GM19468 (cell line): ENCODE results near the gene TRMT2A.
"Not testable (repeated sequence)": the region's sequence is repeated elsewhere in the genome, so short reads cannot be mapped to it uniquely, and the experiment has no call there.

Source experiments
- ATAC-seq: cut with Tn5 transposase; IDR thresholded peaks from one replicate; pipeline ENCODE4 v1.9.1; 2021; ENCODE audit warnings: mild to moderate bottlenecking, moderate library complexity, moderate number of reproducible peaks; ENCODE audit not compliant: unreplicated experiment; ENCODE audit errors: extremely low read depth

Gene TRMT2A

GRCh38 chr22:20089226-20089976, 27.6 kb downstream of the TRMT2A start:
- no peak for ATAC-seq

GRCh38 chr22:20088263-20088648, 28.8 kb downstream of the TRMT2A start:
- no peak for ATAC-seq

GRCh38 chr22:20087319-20088262, 29.4 kb downstream of the TRMT2A start:
- no peak for ATAC-seq

- ATAC-seq = no peak
Observed at GRCh38 chr22:20086763-20087162, 30.3 kb downstream of the TRMT2A start.

GRCh38 chr22:20086101-20086599, 30.9 kb downstream of the TRMT2A start:
- no peak for ATAC-seq

DNA sequence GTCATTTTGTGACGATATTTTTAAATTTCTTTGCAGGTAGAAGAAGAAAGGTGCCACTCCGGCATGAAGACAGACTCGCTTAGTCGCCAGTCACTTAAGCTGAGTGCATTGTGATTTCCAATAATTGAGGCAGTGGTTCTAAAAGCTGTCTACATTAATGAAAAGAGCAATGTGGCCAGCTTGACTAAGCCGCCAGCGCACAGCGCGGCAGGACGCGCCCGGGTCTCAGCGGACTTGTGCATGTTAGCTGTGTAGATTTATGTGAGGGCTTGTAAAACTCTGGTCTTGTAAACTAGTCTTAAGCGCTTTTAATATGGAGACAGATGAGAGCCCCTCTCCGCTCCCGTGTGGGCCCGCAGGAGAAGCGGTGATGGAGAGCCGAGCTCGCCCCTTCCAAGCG, 31.4 kb downstream of the TRMT2A start:
- ATAC-seq = no peak

DNA sequence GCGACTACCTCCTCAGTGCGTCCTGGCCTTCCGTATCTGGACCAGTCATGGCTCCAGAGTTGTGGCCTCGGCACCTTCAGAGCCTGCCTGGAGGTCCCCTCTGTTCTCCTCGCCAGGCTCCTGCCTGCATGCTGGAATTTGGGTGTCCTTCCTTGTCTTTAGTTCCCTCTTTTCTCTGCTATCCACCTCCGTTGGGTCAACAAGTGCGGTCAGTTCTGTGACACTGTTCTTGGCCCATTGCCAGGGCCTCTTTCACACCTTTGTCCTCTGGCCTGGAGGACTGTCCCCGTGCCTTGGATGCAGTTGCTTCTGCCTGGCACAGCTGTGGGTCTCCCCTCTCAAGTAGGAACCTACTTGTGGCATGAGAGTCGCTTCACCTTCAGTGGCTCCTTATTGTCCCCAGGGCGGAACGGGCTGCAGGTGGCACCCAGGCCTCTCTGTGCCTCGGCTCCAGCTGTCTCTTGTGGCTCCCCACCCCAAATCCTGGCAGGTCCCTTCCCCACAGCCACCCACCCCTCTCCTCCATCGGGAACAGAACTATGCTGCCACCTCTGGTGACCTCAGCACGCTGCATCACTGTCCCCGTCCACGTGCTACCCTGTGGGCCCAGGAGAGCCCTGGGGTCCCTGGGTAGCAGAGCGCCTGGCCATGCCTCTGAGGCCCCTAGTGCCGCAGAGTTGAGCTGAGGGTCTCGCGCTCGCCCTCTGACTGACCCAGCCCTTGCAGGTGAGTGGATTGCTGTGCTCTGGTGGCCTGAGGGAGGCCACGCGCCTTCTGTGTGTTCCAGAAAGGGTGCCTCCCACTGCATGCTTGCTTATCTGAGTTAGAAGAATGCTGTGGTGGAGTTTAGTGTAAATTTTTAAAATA, 32.2 kb downstream of the TRMT2A start:
- no peak for ATAC-seq

DNA sequence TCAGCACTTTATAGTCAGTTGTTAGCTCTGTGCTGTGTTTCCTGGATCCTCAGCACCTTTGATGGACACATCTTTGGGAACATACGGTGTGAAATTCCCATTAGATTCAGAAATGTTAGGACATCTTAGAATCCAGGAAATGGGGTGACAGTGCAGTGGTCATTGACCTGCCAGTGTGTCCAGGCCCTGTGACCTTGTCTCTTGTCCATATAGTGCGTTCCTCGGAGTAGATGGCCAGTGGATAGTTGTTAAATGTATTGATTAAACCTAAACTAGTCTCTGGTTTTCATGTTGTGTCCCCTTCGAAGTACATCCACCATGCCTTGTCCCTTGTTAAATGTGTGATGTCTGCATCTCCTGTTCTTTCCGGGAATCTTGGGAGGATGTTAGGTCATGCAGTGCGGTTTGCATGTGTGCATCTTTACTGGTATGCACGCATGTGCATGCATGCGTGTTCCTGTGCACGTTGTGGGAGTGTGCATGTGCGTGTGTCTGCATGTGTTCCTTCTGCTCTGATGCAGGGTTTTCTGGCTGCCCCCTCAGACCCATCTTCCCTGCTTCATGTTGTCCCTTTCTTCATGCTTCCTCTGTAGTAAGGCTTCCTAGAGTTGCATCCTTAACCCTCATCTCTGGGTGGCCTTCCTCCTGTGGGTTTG, 33.0 kb downstream of the TRMT2A start:
- no peak for ATAC-seq

GRCh38 chr22:20083157-20083890, 33.7 kb downstream of the TRMT2A start:
- ATAC-seq = no peak

- ATAC-seq = no peak
Observed at GRCh38 chr22:20080776-20081654, 36.0 kb downstream of the TRMT2A start.

DNA sequence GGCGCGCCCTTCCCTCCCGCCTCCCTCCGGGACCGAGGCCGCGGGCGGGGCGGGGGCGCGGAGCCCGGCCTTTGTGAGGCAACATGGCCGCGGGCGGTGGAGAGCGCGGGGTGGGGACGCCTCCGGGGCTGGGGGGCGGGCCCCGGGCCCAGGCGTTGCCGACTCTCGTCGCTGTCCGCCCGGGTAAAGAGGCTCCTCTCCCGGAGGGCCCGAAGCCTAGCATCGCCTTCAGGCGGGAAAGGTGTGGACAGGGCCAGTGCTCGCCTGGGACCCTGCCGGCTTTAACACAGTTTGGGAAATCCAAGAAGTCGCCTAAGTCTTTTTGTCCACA, 36.6 kb downstream of the TRMT2A start:
- ATAC-seq = peak; percentile 56

DNA sequence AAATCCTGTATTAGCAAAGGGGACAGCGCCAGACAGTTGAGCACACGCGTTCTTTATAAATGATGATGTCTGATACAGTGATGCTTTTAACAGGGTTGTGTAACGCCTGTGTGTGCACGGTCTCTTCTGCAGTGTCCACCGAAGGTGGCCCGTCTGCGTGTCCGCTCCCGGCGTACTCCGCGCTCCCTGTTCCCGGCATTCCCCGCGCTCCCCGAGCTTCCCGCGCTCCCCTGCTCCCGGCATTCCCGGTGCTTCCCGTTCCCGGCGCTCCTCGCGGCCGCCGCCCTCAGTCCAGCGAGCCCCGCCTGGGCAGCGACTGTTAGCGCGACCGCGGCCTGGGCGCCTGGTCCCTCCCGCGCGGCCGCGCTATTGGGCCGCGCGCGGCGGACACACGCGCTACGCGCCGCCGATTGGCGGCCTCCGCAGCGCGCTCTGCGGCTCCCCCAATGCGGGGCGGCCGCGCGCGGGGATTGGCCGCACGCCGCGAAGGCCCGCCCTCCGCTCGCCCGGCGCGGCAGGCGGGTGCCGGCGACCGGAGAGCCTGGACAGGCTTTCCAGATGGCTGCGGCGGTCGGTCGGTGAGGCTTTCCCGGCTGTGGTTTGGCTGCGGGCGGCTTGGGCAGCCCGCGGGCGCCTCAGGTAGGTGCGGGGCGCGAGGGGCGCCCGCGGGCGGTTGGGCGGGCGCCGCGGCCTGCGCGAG, 37.1 kb downstream of the TRMT2A start, which contains the start of gene DGCR8:
Gene DGCR8, plus strand, starts transcription at position 497 of the 700 bp plus-strand sequence. CDS start 5,723 bp downstream, outside the sequence.
- ATAC-seq = peak; percentile 78

DNA sequence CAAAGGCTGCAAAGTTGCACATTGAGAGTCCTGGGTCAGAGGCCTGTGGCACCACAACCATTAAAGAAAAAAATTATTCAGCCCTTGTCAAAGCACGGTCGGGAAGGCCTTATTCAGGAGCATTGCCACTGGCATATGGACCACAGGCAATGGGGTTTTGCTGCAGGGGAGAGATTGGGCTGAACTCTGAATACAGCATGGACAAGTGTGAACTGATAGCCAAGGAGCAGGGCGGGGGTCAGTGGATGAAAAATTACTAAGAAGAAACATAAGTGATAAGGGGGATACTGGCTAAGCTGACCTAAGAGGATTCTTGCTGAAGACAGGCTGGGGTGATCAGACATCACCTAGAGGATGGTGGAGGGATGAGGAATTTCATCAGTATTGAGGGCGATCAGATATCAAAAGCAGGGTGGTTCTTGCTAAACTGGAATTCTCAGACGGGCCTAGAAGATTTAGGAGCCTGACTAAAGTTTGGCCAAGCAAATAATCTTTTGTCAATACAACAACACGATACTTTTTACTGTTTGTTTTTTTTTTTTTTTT, 40.3 kb downstream of the TRMT2A start:
- ATAC-seq = no peak

GRCh38 chr22:20071524-20071972, 45.5 kb downstream of the TRMT2A start:
- ATAC-seq = no peak

GRCh38 chr22:20069331-20070042, 47.5 kb downstream of the TRMT2A start:
- no peak for ATAC-seq

- ATAC-seq = no peak
Observed at GRCh38 chr22:20068640-20069039, 48.4 kb downstream of the TRMT2A start.

DNA sequence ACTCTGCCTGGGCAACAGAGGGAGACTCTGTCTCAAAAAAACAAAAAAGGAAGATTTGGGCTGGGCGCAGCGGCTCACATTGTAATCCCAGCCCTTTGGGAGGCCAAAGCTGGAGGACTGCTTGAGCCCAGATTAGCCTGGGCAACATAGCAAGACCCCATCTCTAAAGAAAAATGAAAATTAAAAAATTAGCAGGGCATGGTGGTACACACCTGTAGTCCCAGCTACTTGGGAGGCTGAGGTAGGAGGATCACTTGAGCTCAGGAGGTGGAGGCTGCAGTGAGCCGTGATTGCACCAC, 49.7 kb downstream of the TRMT2A start:
- ATAC-seq = not testable (repeated sequence)
